Measurements from ENCODE around the gene FAM117A. TPM values are rescaled to one million over a fixed set of nuclear protein-coding genes. Genes with fewer than 3 reads are reported as not detected.

FAM117A gene
- total RNA-seq, 1 experiment from 2014 or later, result 14.9 TPM

GRCh38 chr17:49738456-49739163, 25.3 kb downstream of the FAM117A start:
- Mint-ChIP-seq H3K9me3 (ENCODE audit: low read depth, unreplicated experiment) (no peaks in the 10 kb centered on the region), H3K27me3 (ENCODE audit: unreplicated experiment) (no peaks in the 10 kb centered on the region), H3K4me1 (ENCODE audit: low read depth, unreplicated experiment) (peaks cover 22% of the 10 kb centered on the region), H3K27ac (ENCODE audit: unreplicated experiment) (no peak overlapping the region), H3K36me3 (ENCODE audit: insufficient read depth, unreplicated experiment) (no peaks in the 10 kb centered on the region), H3K4me3 (ENCODE audit: low read depth, unreplicated experiment) (no peak overlapping the region)
- no peak for TF ChIP-seq CTCF (IDR thresholded peaks at IDR 0.05; ENCODE audit: unreplicated experiment)
- no peak for DNase-seq
- intact Hi-C loops (cut with micrococcal nuclease; ENCODE audit: unreplicated experiment), result no loop called here
- CTCF ChIA-PET, result interaction anchor here (0.6 kb wide), 1 partner anchor 393 kb away, joined by 3 read pairs; no protein-coding TSS in a partner anchor
- BruUV-seq (replicated peaks), result no TSS peak

- DNase-seq, result no peak
- Mint-ChIP-seq H3K4me3 (ENCODE audit: low read depth, unreplicated experiment) (no peak overlapping the region), H3K4me1 (ENCODE audit: low read depth, unreplicated experiment) (no peaks in the 10 kb centered on the region), H3K36me3 (ENCODE audit: insufficient read depth, unreplicated experiment) (no peaks in the 10 kb centered on the region), H3K27me3 (ENCODE audit: unreplicated experiment) (no peaks in the 10 kb centered on the region), H3K27ac (ENCODE audit: unreplicated experiment) (no peak overlapping the region), H3K9me3 (ENCODE audit: low read depth, unreplicated experiment) (no peaks in the 10 kb centered on the region)
- intact Hi-C loops (cut with micrococcal nuclease; ENCODE audit: unreplicated experiment), result no loop called here
- no TSS peak for BruUV-seq (replicated peaks)
- no peak for TF ChIP-seq CTCF (IDR thresholded peaks at IDR 0.05; ENCODE audit: unreplicated experiment)
- CTCF ChIA-PET, result interaction anchor here (0.6 kb wide), 1 partner anchor 61 kb away, joined by 3 read pairs; no protein-coding TSS in a partner anchor
Observed at GRCh38 chr17:49734515-49735490, 29.1 kb downstream of the FAM117A start.

- Mint-ChIP-seq H3K36me3 (ENCODE audit: insufficient read depth, unreplicated experiment) (no peaks in the 10 kb centered on the region), H3K4me1 (ENCODE audit: low read depth, unreplicated experiment) (no peaks in the 10 kb centered on the region), H3K9me3 (ENCODE audit: low read depth, unreplicated experiment) (no peaks in the 10 kb centered on the region), H3K27me3 (ENCODE audit: unreplicated experiment) (no peaks in the 10 kb centered on the region), H3K27ac (ENCODE audit: unreplicated experiment) (no peak overlapping the region), H3K4me3 (ENCODE audit: low read depth, unreplicated experiment) (no peak overlapping the region)
- TF ChIP-seq CTCF (IDR thresholded peaks at IDR 0.05; ENCODE audit: unreplicated experiment), result no peak
- no peak for DNase-seq
- CTCF ChIA-PET, result interaction anchor here (0.9 kb wide), 1 partner anchor 16 kb away, joined by 3 read pairs; no protein-coding TSS in a partner anchor
- BruUV-seq (replicated peaks), result no TSS peak
- intact Hi-C loops (cut with micrococcal nuclease; ENCODE audit: unreplicated experiment), result no loop called here
Observed at GRCh38 chr17:49731435-49731831, 32.5 kb downstream of the FAM117A start.

GRCh38 chr17:49730785-49731434, 33.0 kb downstream of the FAM117A start:
- Mint-ChIP-seq H3K4me1 (ENCODE audit: low read depth, unreplicated experiment) (no peaks in the 10 kb centered on the region), H3K27me3 (ENCODE audit: unreplicated experiment) (no peaks in the 10 kb centered on the region), H3K36me3 (ENCODE audit: insufficient read depth, unreplicated experiment) (no peaks in the 10 kb centered on the region), H3K9me3 (ENCODE audit: low read depth, unreplicated experiment) (no peaks in the 10 kb centered on the region), H3K4me3 (ENCODE audit: low read depth, unreplicated experiment) (no peak overlapping the region), H3K27ac (ENCODE audit: unreplicated experiment) (no peak overlapping the region)
- CTCF ChIA-PET, result interaction anchor here (0.9 kb wide), 1 partner anchor 17 kb away, joined by 3 read pairs; no protein-coding TSS in a partner anchor
- BruUV-seq (replicated peaks), result no TSS peak
- no peak for DNase-seq
- no peak for TF ChIP-seq CTCF (IDR thresholded peaks at IDR 0.05; ENCODE audit: unreplicated experiment)
- intact Hi-C loops (cut with micrococcal nuclease; ENCODE audit: unreplicated experiment), result no loop called here

All from Calu3 (cell line).